H1 (cell line): ENCODE results near the gene C1GALT1. TPM values are rescaled to one million over a fixed set of nuclear protein-coding genes. Genes with fewer than 3 reads are reported as not detected.

Experiments used
- BRCA1 ChIP-seq: IDR thresholded peaks from 2 replicates; pipeline ENCODE4 v1.6.1; 2012; ENCODE audit warnings: low read depth, low read length, improper control_type of control experiment
- CHD7 ChIP-seq: fragments of 300-600 bp; sonication (generic); IDR thresholded peaks from 2 replicates; pipeline ENCODE4 v1.7.1; 2012; ENCODE audit warnings: low read length, moderate library complexity, mild to moderate bottlenecking, inconsistent platforms; ENCODE audit not compliant: insufficient replicate concordance
- GABPA ChIP-seq: IDR thresholded peaks from 2 replicates; pipeline ENCODE4 v1.6.1; 2011; ENCODE audit warnings: mild to moderate bottlenecking, low read length, moderate library complexity, borderline replicate concordance; ENCODE audit not compliant: insufficient read depth
- GTF2F1 ChIP-seq: IDR thresholded peaks from 2 replicates; pipeline ENCODE4 v1.6.1; 2012; ENCODE audit warnings: low read depth, low read length, improper control_type of control experiment, borderline replicate concordance
- NRF1 ChIP-seq: IDR thresholded peaks from 2 replicates; pipeline ENCODE4 v1.6.1; 2011; ENCODE audit warnings: mild to moderate bottlenecking, low read depth, low read length, improper control_type of control experiment
- polyA plus RNA-seq, 7 experiments: library from polyadenylated mRNA; depleted of rRNA in 3 of 7; stranded (reverse) in 5 of 7; unstranded in 2 of 7; fragments of >200 nt in 5 of 7; fragments of 200-250 nt in 2 of 7; gene quantifications; 1 replicate in 5 of 7; 2 replicates in 1 of 7; 4 replicates in 1 of 7; pipeline versions ENCODE4 v1.2.1 to v1.2.3, GENCODE V29; 2011 to 2013; ENCODE audit warnings: missing spikeins in 2 of 7, mixed read lengths in 2 of 7
- total RNA-seq: library from RNA; stranded (reverse); fragmentation: NEBNext Ultra II Directional; extraction: Animal tissue kit (Norgen Biotek cat#: 25700); gene quantifications from 2 replicates; pipeline ENCODE4 v1.2.1, GENCODE V29; 2021
- TF ChIP-seq, protein P1 (sequence below): IDR thresholded peaks from 2 replicates; pipeline ENCODE4 v1.6.1; 2012; ENCODE audit warnings: low read length, inconsistent platforms

Gene C1GALT1
- total and polyA plus RNA-seq, 2 of the 8 experiments (the other 6 are each of a cell fraction or from before 2014, with no cell fraction given): 18.7 to 94.2 TPM

DNA sequence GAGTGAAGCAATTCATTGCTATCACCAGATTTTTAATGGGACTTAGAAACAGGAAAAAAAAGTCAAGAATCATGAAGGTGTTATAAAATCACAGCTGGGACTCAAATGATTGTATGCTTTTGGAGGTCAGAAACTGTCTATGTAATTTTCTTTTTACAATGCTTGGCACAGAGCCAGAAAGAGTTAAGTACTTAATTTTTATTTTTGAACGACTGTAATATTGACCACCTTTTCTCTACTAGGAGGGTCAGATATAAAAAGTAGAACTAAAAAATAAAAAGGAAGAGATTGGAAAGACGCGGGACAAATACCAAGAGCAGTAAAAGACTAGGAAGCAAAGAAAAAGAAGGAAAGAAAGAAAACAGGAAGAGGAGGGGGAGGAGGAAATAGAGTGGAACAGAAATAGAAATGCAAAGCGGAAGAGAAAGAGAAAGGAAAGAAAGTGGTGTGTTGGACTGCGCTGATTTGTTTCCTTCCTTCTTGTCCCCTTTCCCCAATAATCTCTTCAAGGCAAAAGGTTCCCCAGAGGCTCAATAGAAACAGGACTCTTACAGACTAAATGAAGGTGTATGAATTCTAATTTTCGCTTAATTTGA, 23.2 kb upstream of the C1GALT1 start (continued):
- TF ChIP-seq CHD7: no peak
- TF ChIP-seq GTF2F1: no peak
- no peak for TF ChIP-seq NRF1
- no peak for TF ChIP-seq GABPA
- TF ChIP-seq, protein P1, sequence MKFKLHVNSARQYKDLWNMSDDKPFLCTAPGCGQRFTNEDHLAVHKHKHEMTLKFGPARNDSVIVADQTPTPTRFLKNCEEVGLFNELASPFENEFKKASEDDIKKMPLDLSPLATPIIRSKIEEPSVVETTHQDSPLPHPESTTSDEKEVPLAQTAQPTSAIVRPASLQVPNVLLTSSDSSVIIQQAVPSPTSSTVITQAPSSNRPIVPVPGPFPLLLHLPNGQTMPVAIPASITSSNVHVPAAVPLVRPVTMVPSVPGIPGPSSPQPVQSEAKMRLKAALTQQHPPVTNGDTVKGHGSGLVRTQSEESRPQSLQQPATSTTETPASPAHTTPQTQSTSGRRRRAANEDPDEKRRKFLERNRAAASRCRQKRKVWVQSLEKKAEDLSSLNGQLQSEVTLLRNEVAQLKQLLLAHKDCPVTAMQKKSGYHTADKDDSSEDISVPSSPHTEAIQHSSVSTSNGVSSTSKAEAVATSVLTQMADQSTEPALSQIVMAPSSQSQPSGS: no peak
- no peak for TF ChIP-seq BRCA1
